GM03348 (cell line): ENCODE data around the gene FGF23.

Experiments used
- DNase-seq: peaks from one replicate; pipeline ENCODE4 v3.0.0; 2012; ENCODE audit warnings: low spot score

The FGF23 gene

DNA sequence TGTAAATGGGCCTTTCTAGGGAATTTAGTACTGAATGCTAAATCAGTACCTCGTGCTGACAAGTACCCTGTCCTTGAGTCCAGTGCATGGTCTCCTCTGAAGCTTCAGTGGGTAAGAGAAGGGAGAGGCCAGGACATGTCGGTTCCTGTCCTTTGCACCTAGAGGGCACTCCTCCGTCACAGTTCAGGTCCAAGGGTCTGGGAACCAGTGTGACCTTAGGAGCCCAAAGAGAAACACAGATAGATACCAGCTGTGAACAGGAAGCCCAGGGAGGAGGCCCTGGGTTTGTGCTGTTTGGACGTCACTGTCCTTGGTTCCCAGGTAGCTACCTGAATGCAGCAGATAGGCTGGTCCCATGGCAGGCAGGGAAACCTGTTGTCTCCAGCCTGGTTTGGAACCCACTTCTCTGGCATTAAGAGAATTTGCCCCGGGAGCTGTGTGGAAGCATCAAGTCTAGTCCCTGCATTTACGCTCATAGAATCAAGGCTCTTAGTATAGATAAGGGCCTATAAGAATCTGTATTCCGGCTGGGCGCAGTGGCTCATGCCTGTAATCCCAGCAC, 3.9 kb upstream of the FGF23 start:
- no peak for DNase-seq

DNA sequence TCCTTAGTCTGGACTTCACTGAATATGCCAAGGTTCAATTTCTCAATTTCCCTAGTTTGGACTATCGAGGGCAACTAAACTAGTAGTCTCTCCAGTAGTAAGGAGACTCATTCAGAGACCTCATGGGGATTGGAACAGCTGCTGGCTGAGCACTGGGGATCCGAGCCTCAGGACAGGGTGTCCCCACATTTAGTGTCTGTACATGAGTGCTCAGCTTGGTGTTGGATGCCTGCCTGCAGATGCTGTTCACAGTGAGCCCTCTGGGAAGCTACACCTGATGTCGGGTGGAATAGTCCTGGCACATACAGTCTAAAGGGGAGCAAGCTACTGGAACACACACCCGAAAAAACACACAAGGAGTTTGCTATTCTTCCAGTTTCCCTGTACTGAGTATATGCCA, 820 bp upstream of the FGF23 start:
- DNase-seq: no peak

DNA sequence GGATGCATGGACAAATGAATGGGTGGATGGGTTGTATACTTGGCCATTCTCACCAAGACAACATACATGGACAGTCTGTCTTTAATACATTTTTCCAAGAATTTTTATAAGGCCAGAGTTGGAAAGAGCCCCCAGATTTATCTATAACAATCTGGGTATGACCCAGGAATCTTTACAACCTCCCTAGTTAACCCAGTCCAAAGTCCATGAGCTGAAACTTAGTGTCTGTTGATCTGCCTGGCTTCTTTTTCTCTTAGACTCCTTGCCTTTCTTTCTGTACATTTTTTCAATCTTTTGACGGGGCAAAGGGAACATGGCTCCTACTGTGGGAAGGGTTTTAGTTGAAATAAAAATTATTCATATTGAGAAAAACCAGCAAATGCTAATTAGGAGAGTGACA, 740 bp downstream of the FGF23 start:
- DNase-seq: no peak

DNA sequence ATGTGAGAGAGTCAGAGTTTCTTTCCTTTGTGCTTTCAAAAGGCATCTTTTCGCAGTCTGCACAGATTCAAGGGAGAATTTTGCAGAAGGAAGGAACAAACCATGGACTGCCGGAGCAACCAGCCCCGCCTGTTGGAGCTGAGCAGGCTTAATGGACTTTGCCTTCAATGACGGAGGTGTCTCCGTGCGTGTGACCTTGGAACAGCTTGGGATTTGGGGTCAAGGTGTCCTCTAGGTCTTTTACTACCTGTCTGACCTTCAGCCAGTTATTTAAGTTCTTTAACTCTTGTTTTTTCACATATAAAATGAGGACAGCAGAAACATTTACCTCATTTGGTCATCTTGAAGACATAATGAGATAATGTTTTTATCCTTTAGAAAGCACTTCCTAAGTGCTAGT, 4.1 kb downstream of the FGF23 start:
- no peak for DNase-seq

DNA sequence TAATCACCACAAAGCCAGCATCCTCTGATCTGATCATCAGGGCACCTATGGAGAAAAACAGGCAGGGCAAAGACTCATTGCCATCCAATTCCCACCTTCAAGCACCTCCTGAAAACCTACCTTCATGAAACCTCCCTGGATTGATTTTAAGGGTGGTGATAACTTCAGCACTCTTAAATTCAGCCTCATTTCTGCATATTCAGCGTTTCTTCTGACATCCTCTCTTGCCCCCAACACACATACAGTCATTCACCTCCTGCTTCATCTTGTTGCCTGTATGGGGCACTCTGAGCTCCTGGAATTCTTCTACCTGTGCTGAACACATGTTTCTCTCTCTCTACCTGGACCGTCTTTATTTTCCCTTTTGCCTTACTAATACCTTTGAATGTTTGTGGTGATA, 6.9 kb downstream of the FGF23 start:
- no peak for DNase-seq

DNA sequence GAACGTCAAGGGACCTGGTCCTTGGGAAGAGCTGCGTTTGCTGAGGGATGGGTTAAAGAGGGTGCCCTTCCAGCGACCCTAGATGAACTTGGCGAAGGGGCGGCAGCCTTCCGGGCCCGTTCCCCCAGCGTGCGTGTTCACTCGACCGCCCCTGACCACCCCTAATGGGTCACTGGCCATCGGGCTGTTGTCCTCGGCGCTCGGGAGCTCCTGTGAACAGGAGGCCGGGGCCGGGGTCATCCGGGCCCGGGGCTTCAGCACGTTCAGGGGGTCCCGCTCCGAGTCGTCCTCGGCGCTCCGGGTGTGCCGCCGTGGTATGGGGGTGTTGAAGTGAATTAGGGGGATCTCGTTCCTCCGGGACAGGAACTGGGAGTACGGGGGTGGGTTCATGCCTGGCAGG, 9.2 kb downstream of the FGF23 start:
- no peak for DNase-seq

DNA sequence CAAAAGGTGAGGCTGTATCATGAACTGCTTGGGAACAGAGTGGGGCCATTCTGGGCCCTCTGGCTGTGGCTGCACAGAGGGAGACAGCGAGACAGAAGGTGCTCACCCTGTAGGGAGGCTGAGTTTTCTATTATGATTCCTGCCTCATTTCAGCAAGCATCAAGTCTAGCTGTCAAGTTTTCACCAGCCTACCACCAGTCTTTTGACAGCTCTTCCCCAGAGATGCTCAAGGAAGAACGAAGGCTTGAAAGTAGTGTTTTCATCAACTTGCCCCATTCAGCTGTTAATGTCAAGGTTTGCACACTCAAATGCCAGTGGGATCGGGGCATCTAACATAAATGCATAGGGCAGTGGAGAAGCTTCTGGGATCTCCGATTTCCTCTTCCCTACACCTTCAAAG, 10.0 kb downstream of the FGF23 start:
- no peak for DNase-seq

DNA sequence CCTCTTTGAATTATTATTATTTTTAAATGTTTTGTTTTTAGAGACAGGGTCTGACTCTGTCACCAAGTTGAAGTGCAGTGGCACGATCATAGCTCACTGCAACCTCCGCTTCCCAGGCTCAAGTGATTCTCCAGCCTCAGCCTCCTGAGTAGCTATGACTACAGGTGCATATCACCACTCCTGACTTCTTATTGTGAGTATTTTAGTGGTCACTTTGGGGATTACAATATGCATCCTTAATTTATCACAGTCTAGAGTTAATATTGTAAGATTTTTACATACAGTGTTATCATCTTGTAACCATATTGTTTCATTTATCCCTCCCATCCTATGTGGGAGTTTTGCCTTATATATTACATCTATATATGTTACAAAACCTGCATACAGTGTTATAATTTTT, 13.4 kb downstream of the FGF23 start:
- DNase-seq: no peak

DNA sequence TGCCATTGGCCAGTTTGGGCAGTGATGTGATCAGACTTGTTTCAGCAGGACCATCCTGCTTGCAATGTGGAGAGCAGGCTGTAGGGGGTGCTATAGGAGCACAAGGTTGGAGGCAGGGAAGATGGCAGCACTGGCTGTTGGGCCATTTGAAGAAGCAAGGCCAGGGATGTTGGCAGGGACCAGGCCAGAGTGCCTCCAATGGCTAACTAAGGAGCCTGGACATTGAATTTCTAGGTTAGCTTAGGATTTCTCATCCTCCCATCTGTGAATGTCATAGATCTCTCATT, 23.5 kb downstream of the FGF23 start:
- DNase-seq: no peak

DNA sequence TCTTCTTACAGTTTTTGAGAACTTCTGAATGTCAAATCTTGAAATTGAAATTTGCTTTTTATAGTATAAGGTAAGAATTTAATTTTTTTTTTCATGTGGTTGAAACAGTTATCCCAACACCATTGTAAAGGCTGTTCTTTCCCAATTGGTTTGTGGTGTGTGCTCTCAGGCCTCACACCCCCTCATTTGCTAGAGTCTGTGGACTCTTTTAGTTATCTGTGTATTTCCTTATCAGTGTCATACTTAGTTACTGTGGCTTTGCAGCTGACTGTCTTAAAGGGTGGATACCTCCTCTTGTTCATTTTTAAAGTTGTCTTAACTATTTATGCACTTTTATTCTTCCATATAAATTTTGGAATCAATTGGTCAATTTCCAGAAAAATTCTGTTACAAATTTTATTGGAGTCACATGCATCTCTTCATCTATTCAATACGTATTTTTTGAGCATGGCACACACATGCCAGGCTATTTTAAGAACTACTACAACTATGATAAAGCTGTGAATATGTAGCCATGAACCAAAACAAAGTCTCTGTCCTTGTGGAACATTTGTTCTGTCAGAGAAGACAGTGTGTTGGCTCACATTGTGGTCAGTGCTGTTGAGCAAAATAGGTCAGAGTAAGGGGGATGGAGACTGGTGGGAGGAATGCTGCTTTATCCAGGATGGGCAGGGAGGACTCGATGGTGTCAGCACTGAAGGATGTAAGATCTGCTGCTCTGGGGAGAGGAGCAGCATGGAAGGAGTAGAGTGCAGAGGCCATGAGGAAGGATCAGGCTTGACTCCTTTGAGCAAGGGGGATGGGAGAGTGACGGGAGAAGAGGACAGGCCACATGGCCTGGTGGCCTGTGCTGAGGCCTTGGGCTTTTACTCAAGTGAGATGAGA, 24.1 kb downstream of the FGF23 start:
- DNase-seq: no peak

DNA sequence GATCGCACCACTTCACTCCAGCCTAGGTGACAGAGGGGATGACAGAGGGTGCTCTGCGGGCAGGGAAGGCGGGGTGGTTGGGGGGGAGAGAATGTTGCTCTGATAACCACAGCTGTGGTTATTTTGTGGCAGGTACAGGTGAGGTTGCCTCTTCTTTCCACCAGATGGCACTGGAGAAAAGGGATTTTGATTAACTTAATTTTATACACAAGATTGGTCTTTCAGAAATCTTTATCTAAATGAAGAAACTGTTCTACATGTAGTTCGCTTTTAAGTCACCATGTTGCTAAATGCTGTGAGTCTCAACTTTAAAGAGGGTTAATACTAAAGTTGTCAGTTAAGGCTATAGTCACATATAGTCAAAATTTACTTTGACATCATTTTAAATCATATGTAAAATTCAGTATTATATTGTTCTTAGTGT, 25.7 kb downstream of the FGF23 start:
- no peak for DNase-seq

DNA sequence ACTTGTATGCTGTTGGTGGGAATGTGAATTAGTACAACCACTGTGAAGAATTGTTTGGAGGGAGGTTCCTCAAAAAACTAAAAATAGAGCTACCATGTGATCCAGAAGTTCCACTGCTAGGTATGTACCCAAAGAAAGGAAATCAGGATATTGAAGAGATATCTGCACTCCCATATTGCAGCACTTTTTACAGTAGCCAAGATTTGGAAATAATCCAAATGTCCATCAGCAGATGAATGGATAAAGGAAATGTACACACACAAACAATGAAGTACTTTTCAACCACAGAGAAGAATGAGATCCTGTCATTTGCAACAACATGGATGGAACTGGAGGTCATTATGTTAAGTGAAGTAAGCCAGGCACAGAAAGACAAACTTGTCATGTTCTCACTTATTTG, 32.6 kb downstream of the FGF23 start:
- DNase-seq: no peak

DNA sequence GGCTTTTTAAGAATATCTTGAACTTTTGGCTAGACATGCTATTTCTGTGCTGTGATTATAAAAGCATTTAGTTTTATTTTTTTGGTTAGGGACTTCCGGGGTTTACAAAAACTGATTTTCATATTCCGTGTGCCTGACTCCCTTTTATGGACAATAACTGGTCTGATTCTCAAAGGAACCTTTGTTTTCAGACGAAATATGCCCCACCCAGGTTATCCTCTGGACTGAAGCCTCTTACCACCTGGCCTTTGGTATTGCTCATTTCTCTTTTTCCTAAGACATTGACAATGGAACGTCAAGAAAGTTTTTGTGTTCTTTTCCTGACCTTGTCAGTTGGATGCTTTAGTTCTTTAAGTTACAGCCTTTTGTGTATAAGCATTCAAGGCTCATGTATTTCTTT, 47.7 kb downstream of the FGF23 start:
- DNase-seq: no peak

DNA sequence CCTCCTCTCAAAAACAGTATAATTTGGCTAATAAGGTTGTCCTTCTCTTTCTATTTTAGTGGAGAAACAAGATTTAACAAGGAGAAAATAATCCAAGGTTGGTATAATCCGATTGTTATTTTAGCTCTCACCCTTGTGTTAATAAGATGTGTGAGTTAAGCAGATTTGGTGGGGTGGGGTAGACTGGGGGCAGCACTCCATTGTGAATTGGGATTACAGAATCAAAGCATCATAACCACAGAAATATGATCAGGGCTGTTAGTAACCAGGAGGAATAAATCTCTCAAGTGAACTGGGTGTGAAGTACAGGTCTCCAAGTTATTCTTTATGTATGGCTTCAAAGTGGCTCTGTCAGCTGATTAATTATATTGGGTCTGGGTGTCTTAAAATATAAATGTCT, 48.3 kb downstream of the FGF23 start:
- no peak for DNase-seq

DNA sequence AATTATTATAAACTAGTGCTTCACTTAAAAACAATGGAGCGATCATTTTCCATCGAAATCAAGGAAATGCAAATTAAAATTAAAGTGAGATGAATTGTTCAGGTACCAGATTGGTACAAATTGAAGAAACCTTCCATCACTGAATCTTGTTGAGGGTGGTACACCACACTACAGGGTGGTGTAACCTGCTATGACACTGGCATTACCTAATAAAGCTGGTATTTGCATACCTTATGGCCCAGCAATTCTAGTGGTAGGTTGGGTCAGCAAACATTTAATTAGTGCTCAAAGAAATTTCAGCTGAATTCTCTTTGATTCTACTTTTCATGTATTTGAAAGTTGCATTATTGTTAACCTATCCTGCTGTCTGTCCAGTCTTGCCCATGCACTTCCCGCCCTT, 49.3 kb downstream of the FGF23 start:
- DNase-seq: no peak

DNA sequence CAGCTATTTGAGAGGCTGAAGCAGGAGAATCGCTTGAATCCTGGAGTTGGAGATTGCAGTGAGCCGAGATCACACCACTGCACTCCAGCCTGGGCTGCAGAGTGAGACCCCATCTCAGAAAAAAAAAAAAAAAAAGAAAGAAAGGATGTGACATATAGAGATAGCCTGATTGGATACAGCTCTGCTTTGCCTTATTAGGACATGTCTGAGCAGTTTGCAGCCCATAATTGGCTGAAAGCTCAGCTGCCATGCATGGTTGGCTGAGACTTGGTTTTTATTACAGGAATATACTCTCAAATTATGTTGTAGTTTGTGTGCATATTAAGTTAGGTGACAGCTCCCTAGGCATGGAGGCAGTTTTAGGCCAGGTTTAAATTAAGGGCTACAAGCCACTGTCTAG, 52.2 kb downstream of the FGF23 start:
- no peak for DNase-seq

DNA sequence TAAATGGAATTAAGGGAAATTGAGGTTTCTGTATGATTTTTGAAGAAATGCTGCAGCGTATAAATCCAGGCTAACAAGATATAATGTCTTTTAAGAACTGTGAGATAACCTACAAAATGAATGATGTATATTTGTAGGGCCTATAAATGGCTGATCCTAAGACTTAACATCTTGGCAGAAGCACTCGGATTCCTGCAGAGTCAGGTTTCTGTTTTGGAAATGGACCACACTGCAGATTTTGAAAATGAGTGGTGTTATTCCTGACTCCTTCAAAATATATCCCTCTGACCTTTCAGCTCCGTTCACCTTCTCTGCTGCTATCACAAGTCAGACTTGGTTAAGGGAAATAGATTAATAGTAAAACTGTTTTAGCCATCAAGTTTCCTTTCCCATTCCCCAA, 53.5 kb downstream of the FGF23 start:
- DNase-seq: no peak

DNA sequence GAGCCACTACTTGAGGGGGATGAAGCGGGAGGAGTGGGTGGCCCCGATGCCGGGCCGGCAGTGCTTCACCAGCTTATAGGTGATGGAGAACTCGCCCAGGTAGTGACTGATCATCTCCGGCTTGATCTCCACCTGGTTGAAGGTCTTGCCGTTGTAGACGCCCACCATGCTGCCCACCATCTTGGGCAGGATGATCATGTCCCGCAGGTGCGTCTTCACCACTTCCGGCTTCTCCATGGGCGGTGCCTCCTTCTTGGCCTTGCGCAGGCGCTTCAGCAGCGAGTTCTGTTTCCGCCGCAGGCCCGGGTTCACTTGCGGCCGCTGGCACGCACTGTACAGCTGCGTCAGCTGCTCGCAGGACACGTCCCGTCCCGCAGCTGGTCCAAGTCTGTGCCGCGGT, 55.1 kb downstream of the FGF23 start:
- no peak for DNase-seq

DNA sequence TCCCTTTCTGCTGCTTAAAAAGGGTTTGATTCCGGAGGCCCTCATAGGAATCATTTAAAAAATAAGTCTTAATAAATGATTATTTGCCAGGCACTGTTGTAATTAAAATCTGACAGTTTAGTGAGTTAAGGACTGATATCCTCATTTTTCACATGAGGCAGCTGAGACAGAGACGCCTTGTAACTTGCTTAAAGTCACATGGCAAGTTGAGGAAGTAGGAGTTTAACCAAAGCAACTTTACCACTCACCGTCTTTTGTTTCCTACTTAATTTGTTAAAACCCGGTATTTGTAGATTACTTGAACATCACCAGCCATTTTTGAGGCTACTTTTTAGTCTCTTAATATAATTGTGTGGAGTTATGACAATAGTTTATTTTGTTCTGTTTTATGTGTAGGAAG, 56.1 kb downstream of the FGF23 start:
- no peak for DNase-seq

DNA sequence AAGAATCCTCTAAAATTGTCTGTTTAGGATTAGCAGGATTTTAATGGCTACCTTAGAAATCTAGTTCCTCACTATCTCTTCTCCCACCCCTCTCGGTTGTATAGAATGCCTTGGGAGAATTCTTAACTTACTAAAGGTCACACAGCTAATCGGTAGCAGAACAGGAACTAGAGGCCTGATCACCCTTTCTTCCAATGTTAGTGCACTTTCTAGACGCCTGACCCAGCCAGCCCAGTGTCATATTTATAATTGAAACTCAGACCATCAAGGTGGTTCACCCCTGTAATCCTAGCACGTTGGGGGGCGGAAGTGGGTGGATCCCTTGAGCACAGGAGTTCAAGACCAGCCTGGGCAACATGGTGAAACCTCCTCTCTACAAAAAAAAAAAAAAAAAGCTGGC, 56.8 kb downstream of the FGF23 start:
- no peak for DNase-seq

DNA sequence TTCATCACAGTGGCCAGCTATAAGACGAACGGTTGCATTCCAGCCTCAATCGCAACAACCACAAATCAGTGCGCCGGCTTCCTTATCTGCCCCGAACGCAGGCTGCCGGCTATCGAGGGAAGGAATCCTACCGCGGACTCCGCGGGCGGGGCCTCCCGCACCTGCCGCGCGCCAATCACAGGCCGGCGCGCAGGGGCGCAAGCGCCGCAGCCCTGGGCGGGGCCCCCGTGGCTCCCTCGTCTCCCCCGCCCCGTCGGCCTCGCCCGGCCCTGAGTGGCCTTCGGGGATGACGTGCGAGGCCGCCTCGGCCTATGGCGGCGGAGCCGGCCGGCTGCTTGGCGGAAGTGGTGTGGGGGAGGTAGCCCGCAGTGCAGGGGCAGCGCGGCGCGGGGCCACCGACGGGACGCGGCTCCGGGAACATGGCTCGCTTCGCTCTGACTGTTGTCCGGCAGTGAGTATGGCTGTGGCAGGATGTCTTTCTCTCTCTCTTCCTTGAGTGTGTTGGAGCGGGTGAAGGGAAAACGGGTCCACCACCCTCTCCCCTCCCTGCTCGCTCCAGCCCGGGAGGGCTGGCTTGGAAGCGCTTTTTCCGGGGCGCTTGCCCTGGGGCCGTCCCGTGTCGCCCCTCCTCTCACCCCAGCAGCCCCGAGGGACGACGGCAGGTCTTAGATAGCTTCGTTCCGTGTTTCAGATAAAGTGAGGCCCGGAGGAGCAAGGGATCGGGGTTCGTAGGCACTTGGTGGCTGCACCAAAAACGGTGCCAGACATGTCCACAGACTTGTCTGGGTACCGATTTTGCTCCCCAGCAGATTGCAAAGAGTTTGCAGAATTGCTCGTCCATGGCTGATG, 58.4 kb downstream of the FGF23 start, which contains the start of gene TIGAR:
Gene TIGAR, plus strand, starts transcription at position 361 of the 849 bp plus-strand sequence. Its CDS starts 59 bp downstream, at position 420.
- peak; percentile 100 for DNase-seq

DNA sequence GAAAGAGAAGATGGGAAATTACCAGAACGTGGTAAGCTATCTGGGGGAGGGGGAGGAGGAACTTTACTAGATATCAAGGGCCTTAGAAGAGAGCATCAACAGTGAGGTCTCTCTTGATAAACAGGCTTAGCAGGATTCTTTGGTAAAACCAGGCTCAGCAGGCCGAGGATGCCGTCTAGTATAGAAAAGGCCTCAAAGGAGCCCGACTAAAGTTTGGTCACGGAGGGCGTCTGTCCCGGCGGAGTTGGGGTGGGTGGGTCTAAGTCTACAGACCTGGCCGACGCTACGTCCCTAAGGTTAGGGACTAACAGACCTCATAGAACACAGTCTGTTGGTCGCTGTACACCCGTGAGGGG, 59.0 kb downstream of the FGF23 start:
- DNase-seq: no peak
